ENCODE measurements around the gene TFIP11.

Gene TFIP11

GRCh38 chr22:26527574-26528465 is 15.5 kb upstream of the TFIP11 start:
- no peak for TF ChIP-seq TAF1 (IDR thresholded peaks at IDR 0.05; ENCODE audit: borderline replicate concordance, insufficient read depth, low read length)
- no peak for TF ChIP-seq SIN3A (IDR thresholded peaks at IDR 0.05; ENCODE audit: borderline replicate concordance, insufficient read depth, low read length)
- no peak for TF ChIP-seq FOXP2 (optimal IDR thresholded peaks at IDR 0.05; ENCODE audit: borderline replicate concordance, extremely low read depth, extremely low read length, insufficient read depth)
- no peak for TF ChIP-seq REST (IDR thresholded peaks at IDR 0.05; ENCODE audit: insufficient read depth in 1 of 2, low read depth in 2 of 2, low read length in 2 of 2)
- no peak for TF ChIP-seq POLR2AphosphoS5 (IDR thresholded peaks at IDR 0.05; ENCODE audit: low read depth, low read length)

GRCh38 chr22:26527167-26527566 is 14.9 kb upstream of the TFIP11 start:
- TF ChIP-seq SIN3A (IDR thresholded peaks at IDR 0.05; ENCODE audit: borderline replicate concordance, insufficient read depth, low read length) (no peak), FOXP2 (optimal IDR thresholded peaks at IDR 0.05; ENCODE audit: borderline replicate concordance, extremely low read depth, extremely low read length, insufficient read depth) (no peak), POLR2AphosphoS5 (IDR thresholded peaks at IDR 0.05; ENCODE audit: low read depth, low read length) (no peak), REST (IDR thresholded peaks at IDR 0.05; ENCODE audit: insufficient read depth in 1 of 2, low read depth in 2 of 2, low read length in 2 of 2) (no peak), TAF1 (IDR thresholded peaks at IDR 0.05; ENCODE audit: borderline replicate concordance, insufficient read depth, low read length) (no peak)

- TF ChIP-seq FOXP2 (optimal IDR thresholded peaks at IDR 0.05; ENCODE audit: borderline replicate concordance, extremely low read depth, extremely low read length, insufficient read depth) (no peak), REST (IDR thresholded peaks at IDR 0.05; ENCODE audit: insufficient read depth in 1 of 2, low read depth in 2 of 2, low read length in 2 of 2) (no peak), SIN3A (IDR thresholded peaks at IDR 0.05; ENCODE audit: borderline replicate concordance, insufficient read depth, low read length) (no peak), TAF1 (IDR thresholded peaks at IDR 0.05; ENCODE audit: borderline replicate concordance, insufficient read depth, low read length) (no peak), POLR2AphosphoS5 (IDR thresholded peaks at IDR 0.05; ENCODE audit: low read depth, low read length) (no peak)
Observed at GRCh38 chr22:26525946-26526564, 13.8 kb upstream of the TFIP11 start.

DNA sequence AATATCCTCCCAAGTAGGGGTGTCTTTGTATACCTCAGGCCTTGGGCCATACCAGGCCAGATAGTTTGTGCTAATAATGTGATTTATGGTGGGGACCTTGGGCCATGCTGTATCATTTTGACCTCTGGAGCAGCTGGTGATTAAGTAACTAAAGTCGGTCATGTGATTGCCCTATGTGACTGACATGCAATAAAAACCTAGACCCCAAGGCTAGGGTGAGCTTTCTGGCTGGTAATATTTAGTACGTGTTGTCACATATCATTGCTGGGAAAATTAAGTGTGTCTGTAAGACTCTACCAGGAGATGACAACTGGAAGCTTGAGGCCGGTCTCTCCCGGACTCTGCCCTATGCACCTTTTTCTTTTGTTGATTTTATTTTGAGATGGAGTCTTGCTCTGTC is 12.6 kb upstream of the TFIP11 start:
- TF ChIP-seq REST (IDR thresholded peaks at IDR 0.05; ENCODE audit: insufficient read depth in 1 of 2, low read depth in 2 of 2, low read length in 2 of 2) = no peak
- no peak for TF ChIP-seq SIN3A (IDR thresholded peaks at IDR 0.05; ENCODE audit: borderline replicate concordance, insufficient read depth, low read length)
- TF ChIP-seq POLR2AphosphoS5 (IDR thresholded peaks at IDR 0.05; ENCODE audit: low read depth, low read length) = no peak
- no peak for TF ChIP-seq FOXP2 (optimal IDR thresholded peaks at IDR 0.05; ENCODE audit: borderline replicate concordance, extremely low read depth, extremely low read length, insufficient read depth)

Data from PFSK-1 (cell line).